Fibroblast of pulmonary artery (primary cell): Measurements from ENCODE around the gene ALKBH7.

Experiments
- DNase-seq: peaks from one replicate; pipeline ENCODE4 v3.0.0-alpha.2; 2010; ENCODE audit warnings: low read depth
- H3K4me3 ChIP-seq: replicated peaks from 2 replicates; pipeline ENCODE4 v1.5.1; 2011; ENCODE audit warnings: low read depth, mild to moderate bottlenecking, control low read depth, low read length, moderate library complexity
- CTCF ChIP-seq: IDR thresholded peaks from 2 replicates; pipeline ENCODE4 v1.5.1; 2011; ENCODE audit warnings: mild to moderate bottlenecking, control low read depth, low read length, inconsistent platforms; ENCODE audit errors: missing control alignments

Gene ALKBH7

GRCh38 chr19:6373096-6373812 is 660 bp downstream of the ALKBH7 start:
- peak overlapping the region; percentile 79 for H3K4me3 ChIP-seq
- no peak for TF ChIP-seq CTCF
- DNase-seq, result peak; percentile 99

- H3K4me3 ChIP-seq, result peak overlapping the region; percentile 49
- no peak for DNase-seq
- TF ChIP-seq CTCF, result no peak
These were observed 1.2 kb downstream of the ALKBH7 start for GRCh38 chr19:6373813-6374108.

GRCh38 chr19:6374161-6374709 is 1.6 kb downstream of the ALKBH7 start:
- no peak for TF ChIP-seq CTCF
- DNase-seq, result no peak
- no peak overlapping the region for H3K4me3 ChIP-seq

GRCh38 chr19:6374711-6375410 is 2.3 kb downstream of the ALKBH7 start:
- no peak overlapping the region for H3K4me3 ChIP-seq

GRCh38 chr19:6375411-6376010 is 2.9 kb downstream of the ALKBH7 start, which contains the start of gene PSPN:
TSS of gene PSPN (minus strand) at chr19:6375933. CDS start at chr19:6375849, 84 bp downstream.
- H3K4me3 ChIP-seq, result no peak within 1 kb of the TSS
- no peak for DNase-seq

More at GRCh38 chr19:6374711-6375410, 2.3 kb downstream of the ALKBH7 start:
- no peak for DNase-seq
- TF ChIP-seq CTCF, result no peak

More at GRCh38 chr19:6375411-6376010, 2.9 kb downstream of the ALKBH7 start, which contains the start of gene PSPN:
- TF ChIP-seq CTCF, result no peak
